GM23338 (cell line): ENCODE measurements around the gene EPHA5. TPM values are rescaled to one million over a fixed set of nuclear protein-coding genes. Genes with fewer than 3 reads are reported as not detected.

ENCODE experiments used
- ATAC-seq: fragments of 200-7000 bp; cut with Tn5 transposase; 3 replicates; pipeline ENCODE4 v1.9.1; 2020
- DNase-seq: peaks from one replicate; pipeline ENCODE4 v3.0.0-alpha.2; 2015; ENCODE audit warnings: low spot score
- H2AFZ ChIP-seq: fragments of 200-600 bp; sonication (generic); 2 replicates; pipeline ENCODE4 v1.8.0; 2016; ENCODE audit warnings: antibody characterized with exemption, mild to moderate bottlenecking, moderate library complexity
- H3F3A ChIP-seq: fragments of 200-600 bp; sonication (generic); replicated peaks from 2 replicates; pipeline ENCODE4 v1.8.0; 2017; ENCODE audit warnings: antibody characterized with exemption, mixed run types, low read depth
- H3K27ac ChIP-seq: fragments of 200-600 bp; sonication (generic); 2 replicates; pipeline ENCODE4 v1.6.1; 2016; ENCODE audit warnings: low read depth
- H3K27me3 ChIP-seq: fragments of 200-600 bp; sonication (generic); 2 replicates; pipeline ENCODE4 v1.8.0; 2016; ENCODE audit warnings: mild to moderate bottlenecking, mixed run types, moderate library complexity; ENCODE audit not compliant: insufficient read depth
- H3K36me3 ChIP-seq: fragments of 200-600 bp; sonication (generic); 2 replicates; pipeline ENCODE4 v1.8.0; 2016; ENCODE audit warnings: mild to moderate bottlenecking; ENCODE audit not compliant: insufficient read depth
- H3K4me1 ChIP-seq: fragments of 200-600 bp; sonication (generic); 2 replicates; pipeline ENCODE4 v1.8.0; 2016; ENCODE audit warnings: mild to moderate bottlenecking, moderate library complexity; ENCODE audit not compliant: insufficient read depth
- H3K4me2 ChIP-seq: fragments of 200-600 bp; sonication (generic); 2 replicates; pipeline ENCODE4 v1.7.1; 2017; ENCODE audit warnings: mixed run types
- H3K4me3 ChIP-seq: fragments of 200-600 bp; sonication (generic); 2 replicates; pipeline ENCODE4 v1.6.1; 2016; ENCODE audit warnings: mixed run types
- H3K79me2 ChIP-seq: fragments of 200-600 bp; sonication (generic); replicated peaks from 2 replicates; pipeline ENCODE4 v1.8.0; 2017; ENCODE audit warnings: mild to moderate bottlenecking; ENCODE audit not compliant: insufficient read depth
- H3K9me2 ChIP-seq: fragments of 200-600 bp; sonication (generic); 2 replicates; pipeline ENCODE4 v1.8.0; 2017; ENCODE audit not compliant: insufficient read depth
- H4K20me1 ChIP-seq: fragments of 200-600 bp; sonication (generic); replicated peaks from 2 replicates; pipeline ENCODE4 v1.8.0; 2017; ENCODE audit warnings: mild to moderate bottlenecking; ENCODE audit not compliant: insufficient read depth
- H3K27ac Mint-ChIP-seq: 2 replicates; pipeline ENCODE4 v1.8.0; 2020; ENCODE audit warnings: inconsistent platforms, mild to moderate bottlenecking, moderate library complexity, mixed read lengths
- H3K27me3 Mint-ChIP-seq: 3 replicates; pipeline ENCODE4 v1.8.0; 2022; ENCODE audit warnings: low read depth, mild to moderate bottlenecking, moderate library complexity, mixed read lengths, inconsistent platforms; ENCODE audit not compliant: insufficient read depth, poor library complexity
- H3K36me3 Mint-ChIP-seq: 3 replicates; pipeline ENCODE4 v1.8.0; 2021; ENCODE audit warnings: low read depth, mild to moderate bottlenecking, inconsistent platforms, moderate library complexity, mixed read lengths
- H3K4me1 Mint-ChIP-seq: 3 replicates; pipeline ENCODE4 v1.8.0; 2020; ENCODE audit warnings: mild to moderate bottlenecking, inconsistent platforms, mixed read lengths
- H3K4me3 Mint-ChIP-seq: 3 replicates; pipeline ENCODE4 v1.8.0; 2021; ENCODE audit warnings: moderate library complexity, mild to moderate bottlenecking, inconsistent platforms, mixed read lengths
- H3K9me3 Mint-ChIP-seq: 3 replicates; pipeline ENCODE4 v1.8.0; 2020; ENCODE audit warnings: moderate library complexity, mild to moderate bottlenecking, inconsistent platforms, mixed read lengths
- CREB1 ChIP-seq: fragments of 250-450 bp; sonication (Bioruptor Pico); IDR thresholded peaks from 2 replicates; pipeline ENCODE4 v1.5.0; 2020; ENCODE audit warnings: low read depth, mild to moderate bottlenecking, moderate library complexity
- EZH2 ChIP-seq: fragments of 200-600 bp; sonication (generic); IDR thresholded peaks from one replicate; pipeline ENCODE4 v1.8.0; 2017; ENCODE audit warnings: antibody characterized with exemption, mild to moderate bottlenecking, low read depth; ENCODE audit not compliant: unreplicated experiment
- EZH2phosphoT487 ChIP-seq: fragments of 200-600 bp; sonication (generic); IDR thresholded peaks from one replicate; pipeline ENCODE4 v1.8.1; 2018; ENCODE audit warnings: antibody characterized with exemption; ENCODE audit not compliant: unreplicated experiment
- NANOG ChIP-seq: IDR thresholded peaks from 2 replicates; pipeline ENCODE4 v1.6.1; 2016; ENCODE audit warnings: antibody characterized with exemption, borderline replicate concordance
- STAT1 ChIP-seq: IDR thresholded peaks from one replicate; pipeline ENCODE4 v1.6.1; 2016; ENCODE audit warnings: antibody characterized with exemption; ENCODE audit not compliant: unreplicated experiment
- ZNF114 ChIP-seq: fragments of 250-450 bp; sonication (Bioruptor Pico); IDR thresholded peaks from 2 replicates; pipeline ENCODE4 v1.5.0; 2020; ENCODE audit warnings: mild to moderate bottlenecking, moderate library complexity
- polyA plus RNA-seq: library from polyadenylated mRNA; unstranded; fragments of >200 nt; fragmentation: Nextera tagmentation; extraction: Ambion mirVana; gene quantifications from 2 replicates; pipeline ENCODE4 v1.2.1, GENCODE V29; 2016
- total RNA-seq: library from RNA; depleted of rRNA; stranded (reverse); fragments of >200 nt; shearing (Covaris generic); gene quantifications from 2 replicates; pipeline ENCODE4 v1.2.3, GENCODE V29; 2014
- TF ChIP-seq, protein P1 (sequence below), 2 experiments: fragments of 200-600 bp in 1 of 2; sonication (generic) in 1 of 2; conservative IDR thresholded peaks; 2 replicates each; pipeline versions ENCODE4 v1.5.1 to v1.6.1; 2016 to 2017; ENCODE audit warnings: antibody characterized with exemption in 2 of 2, low read depth in 2 of 2, mild to moderate bottlenecking in 2 of 2, moderate library complexity in 1 of 2
- TF ChIP-seq, protein P2 (sequence below): IDR thresholded peaks from 2 replicates; pipeline ENCODE4 v1.6.1; 2016; ENCODE audit warnings: antibody characterized with exemption
- TF ChIP-seq, protein P3 (sequence below): fragments of 250-450 bp; sonication (Bioruptor Pico); IDR thresholded peaks from 2 replicates; pipeline ENCODE4 v1.5.0; 2020; ENCODE audit warnings: mild to moderate bottlenecking, moderate library complexity

EPHA5 gene
- total and polyA plus RNA-seq, 2 experiments from 2014 or later: 0.05 to 0.24 TPM

DNA sequence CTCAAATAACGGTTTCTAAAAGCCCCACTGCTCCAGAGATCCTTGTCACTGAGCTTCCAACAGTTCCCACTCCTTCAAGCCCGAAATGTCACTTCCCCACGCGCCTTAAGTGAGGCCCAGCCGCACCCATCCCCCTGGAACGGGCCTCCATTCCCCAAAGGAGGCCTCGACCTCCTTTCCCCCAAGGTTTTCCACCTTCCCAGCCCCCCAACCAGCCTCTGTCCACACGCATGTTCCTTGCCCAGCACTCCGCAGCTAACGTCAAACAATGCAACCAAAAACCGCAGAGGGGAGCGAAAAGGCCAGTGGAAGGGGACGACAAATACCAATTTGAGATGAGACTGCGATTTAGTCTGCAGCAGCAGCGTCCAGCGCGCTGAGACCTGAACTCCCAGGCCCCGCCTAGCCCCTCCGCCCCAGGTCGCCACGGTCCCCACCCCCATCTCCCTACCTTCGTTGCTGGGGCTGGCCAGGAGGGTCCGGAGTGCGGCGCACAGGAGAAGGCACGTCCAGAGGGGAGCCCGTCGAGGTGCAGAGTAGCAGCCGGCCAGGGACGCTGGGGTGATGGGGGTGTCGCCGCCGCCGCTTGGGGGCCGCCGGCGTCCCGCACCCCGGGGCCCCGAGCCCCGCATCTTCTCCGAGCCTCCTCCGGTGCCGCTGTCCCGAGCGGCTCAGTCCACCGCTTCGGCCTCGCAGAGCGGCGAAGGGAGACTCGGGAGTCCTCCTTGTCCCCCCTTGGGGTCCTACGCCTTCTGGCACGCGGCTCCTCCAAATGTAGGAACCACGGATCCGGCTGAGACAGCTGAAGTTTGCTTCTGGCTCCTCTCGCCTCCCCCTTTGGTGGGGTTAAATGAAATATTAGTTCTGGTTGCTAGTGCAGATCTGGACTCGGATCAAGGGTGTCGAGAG is 924 bp downstream of the EPHA5 start:
- no peak overlapping the region for H3K27ac Mint-ChIP-seq
- no peaks in the 10 kb centered on the region; the same call in 2 of the 3 replicates for H3K36me3 Mint-ChIP-seq
- Histone ChIP-seq H3K27me3 (peaks cover 86% of the 10 kb centered on the region), H3F3A (peaks cover 3% of the 10 kb centered on the region; the same call in 1 of the 2 replicates), H2AFZ (peak overlapping the region; percentile 93), H3K79me2 (no peaks in the 10 kb centered on the region), H3K9me2 (no peaks in the 10 kb centered on the region), H3K4me1 (peaks cover 43% of the 10 kb centered on the region), H3K27ac (no peak overlapping the region), H4K20me1 (peaks cover 5% of the 10 kb centered on the region; the same call in 1 of the 2 replicates), H3K4me2 (peak overlapping the region; percentile 91), H3K4me3 (peak overlapping the region; percentile 65), H3K36me3 (no peaks in the 10 kb centered on the region)
- peak; percentile 56 for ATAC-seq
- peaks cover 62% of the 10 kb centered on the region for H3K27me3 Mint-ChIP-seq
- H3K9me3 Mint-ChIP-seq: no peaks in the 10 kb centered on the region
- DNase-seq: peak; percentile 62
- TF ChIP-seq STAT1 (no peak), CREB1 (no peak), EZH2phosphoT487 (no peak), ZNF114 (CRISPR knock-in tag) (no peak), EZH2 (peak; percentile 72), NANOG (no peak)
- TF ChIP-seq, protein P1, sequence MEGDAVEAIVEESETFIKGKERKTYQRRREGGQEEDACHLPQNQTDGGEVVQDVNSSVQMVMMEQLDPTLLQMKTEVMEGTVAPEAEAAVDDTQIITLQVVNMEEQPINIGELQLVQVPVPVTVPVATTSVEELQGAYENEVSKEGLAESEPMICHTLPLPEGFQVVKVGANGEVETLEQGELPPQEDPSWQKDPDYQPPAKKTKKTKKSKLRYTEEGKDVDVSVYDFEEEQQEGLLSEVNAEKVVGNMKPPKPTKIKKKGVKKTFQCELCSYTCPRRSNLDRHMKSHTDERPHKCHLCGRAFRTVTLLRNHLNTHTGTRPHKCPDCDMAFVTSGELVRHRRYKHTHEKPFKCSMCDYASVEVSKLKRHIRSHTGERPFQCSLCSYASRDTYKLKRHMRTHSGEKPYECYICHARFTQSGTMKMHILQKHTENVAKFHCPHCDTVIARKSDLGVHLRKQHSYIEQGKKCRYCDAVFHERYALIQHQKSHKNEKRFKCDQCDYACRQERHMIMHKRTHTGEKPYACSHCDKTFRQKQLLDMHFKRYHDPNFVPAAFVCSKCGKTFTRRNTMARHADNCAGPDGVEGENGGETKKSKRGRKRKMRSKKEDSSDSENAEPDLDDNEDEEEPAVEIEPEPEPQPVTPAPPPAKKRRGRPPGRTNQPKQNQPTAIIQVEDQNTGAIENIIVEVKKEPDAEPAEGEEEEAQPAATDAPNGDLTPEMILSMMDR (conservative IDR thresholded peaks at IDR 0.05; ENCODE audit: low read depth in 2 of 2): no peak
- TF ChIP-seq, protein P2, sequence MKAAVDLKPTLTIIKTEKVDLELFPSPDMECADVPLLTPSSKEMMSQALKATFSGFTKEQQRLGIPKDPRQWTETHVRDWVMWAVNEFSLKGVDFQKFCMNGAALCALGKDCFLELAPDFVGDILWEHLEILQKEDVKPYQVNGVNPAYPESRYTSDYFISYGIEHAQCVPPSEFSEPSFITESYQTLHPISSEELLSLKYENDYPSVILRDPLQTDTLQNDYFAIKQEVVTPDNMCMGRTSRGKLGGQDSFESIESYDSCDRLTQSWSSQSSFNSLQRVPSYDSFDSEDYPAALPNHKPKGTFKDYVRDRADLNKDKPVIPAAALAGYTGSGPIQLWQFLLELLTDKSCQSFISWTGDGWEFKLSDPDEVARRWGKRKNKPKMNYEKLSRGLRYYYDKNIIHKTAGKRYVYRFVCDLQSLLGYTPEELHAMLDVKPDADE: no peak
- TF ChIP-seq, protein P3, sequence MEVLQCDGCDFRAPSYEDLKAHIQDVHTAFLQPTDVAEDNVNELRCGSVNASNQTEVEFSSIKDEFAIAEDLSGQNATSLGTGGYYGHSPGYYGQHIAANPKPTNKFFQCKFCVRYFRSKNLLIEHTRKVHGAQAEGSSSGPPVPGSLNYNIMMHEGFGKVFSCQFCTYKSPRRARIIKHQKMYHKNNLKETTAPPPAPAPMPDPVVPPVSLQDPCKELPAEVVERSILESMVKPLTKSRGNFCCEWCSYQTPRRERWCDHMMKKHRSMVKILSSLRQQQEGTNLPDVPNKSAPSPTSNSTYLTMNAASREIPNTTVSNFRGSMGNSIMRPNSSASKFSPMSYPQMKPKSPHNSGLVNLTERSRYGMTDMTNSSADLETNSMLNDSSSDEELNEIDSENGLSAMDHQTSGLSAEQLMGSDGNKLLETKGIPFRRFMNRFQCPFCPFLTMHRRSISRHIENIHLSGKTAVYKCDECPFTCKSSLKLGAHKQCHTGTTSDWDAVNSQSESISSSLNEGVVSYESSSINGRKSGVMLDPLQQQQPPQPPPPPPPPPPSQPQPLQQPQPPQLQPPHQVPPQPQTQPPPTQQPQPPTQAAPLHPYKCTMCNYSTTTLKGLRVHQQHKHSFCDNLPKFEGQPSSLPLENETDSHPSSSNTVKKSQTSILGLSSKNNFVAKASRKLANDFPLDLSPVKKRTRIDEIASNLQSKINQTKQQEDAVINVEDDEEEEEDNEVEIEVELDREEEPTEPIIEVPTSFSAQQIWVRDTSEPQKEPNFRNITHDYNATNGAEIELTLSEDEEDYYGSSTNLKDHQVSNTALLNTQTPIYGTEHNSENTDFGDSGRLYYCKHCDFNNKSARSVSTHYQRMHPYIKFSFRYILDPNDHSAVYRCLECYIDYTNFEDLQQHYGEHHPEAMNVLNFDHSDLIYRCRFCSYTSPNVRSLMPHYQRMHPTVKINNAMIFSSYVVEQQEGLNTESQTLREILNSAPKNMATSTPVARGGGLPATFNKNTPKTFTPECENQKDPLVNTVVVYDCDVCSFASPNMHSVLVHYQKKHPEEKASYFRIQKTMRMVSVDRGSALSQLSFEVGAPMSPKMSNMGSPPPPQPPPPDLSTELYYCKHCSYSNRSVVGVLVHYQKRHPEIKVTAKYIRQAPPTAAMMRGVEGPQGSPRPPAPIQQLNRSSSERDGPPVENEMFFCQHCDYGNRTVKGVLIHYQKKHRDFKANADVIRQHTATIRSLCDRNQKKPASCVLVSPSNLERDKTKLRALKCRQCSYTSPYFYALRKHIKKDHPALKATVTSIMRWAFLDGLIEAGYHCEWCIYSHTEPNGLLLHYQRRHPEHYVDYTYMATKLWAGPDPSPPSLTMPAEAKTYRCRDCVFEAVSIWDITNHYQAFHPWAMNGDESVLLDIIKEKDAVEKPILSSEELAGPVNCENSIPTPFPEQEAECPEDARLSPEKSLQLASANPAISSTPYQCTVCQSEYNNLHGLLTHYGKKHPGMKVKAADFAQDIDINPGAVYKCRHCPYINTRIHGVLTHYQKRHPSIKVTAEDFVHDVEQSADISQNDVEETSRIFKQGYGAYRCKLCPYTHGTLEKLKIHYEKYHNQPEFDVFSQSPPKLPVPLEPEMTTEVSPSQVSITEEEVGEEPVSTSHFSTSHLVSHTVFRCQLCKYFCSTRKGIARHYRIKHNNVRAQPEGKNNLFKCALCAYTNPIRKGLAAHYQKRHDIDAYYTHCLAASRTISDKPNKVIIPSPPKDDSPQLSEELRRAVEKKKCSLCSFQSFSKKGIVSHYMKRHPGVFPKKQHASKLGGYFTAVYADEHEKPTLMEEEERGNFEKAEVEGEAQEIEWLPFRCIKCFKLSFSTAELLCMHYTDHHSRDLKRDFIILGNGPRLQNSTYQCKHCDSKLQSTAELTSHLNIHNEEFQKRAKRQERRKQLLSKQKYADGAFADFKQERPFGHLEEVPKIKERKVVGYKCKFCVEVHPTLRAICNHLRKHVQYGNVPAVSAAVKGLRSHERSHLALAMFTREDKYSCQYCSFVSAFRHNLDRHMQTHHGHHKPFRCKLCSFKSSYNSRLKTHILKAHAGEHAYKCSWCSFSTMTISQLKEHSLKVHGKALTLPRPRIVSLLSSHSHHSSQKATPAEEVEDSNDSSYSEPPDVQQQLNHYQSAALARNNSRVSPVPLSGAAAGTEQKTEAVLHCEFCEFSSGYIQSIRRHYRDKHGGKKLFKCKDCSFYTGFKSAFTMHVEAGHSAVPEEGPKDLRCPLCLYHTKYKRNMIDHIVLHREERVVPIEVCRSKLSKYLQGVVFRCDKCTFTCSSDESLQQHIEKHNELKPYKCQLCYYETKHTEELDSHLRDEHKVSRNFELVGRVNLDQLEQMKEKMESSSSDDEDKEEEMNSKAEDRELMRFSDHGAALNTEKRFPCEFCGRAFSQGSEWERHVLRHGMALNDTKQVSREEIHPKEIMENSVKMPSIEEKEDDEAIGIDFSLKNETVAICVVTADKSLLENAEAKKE (CRISPR knock-in tag): no peak
- peaks cover 31% of the 10 kb centered on the region for H3K4me1 Mint-ChIP-seq
- peak overlapping the region; percentile 76 for H3K4me3 Mint-ChIP-seq
